Activated naive CD4-positive, alpha-beta T cell treated with Interleukin-2 at 50 U/mL for 16 hours (primary cell): Measurements from ENCODE around the gene RFPL4A.
"Not testable (repeated sequence)": the region's sequence is repeated elsewhere in the genome, so short reads cannot be mapped to it uniquely, and the experiment has no call there.

ENCODE experiments used
- DNase-seq: peaks from one replicate; pipeline ENCODE4 v3.0.0-alpha.2; 2020

Gene RFPL4A

GRCh38 chr19:55758797-55759196 is at the start of gene RFPL4A:
Gene RFPL4A, plus strand, starts transcription at chr19:55759097. Its CDS starts 2,704 bp downstream, at chr19:55761801.
- DNase-seq, result not testable (repeated sequence)

GRCh38 chr19:55711719-55712118 is 47.2 kb upstream of the RFPL4A start:
- DNase-seq, result no peak

- no peak for DNase-seq
Observed at GRCh38 chr19:55712804-55713631, 45.9 kb upstream of the RFPL4A start.

- DNase-seq, result no peak
Observed at GRCh38 chr19:55716531-55716930, 42.4 kb upstream of the RFPL4A start.

GRCh38 chr19:55717251-55717650 is 41.6 kb upstream of the RFPL4A start:
- no peak for DNase-seq

GRCh38 chr19:55717879-55718711 is 40.8 kb upstream of the RFPL4A start:
- DNase-seq, result not testable (repeated sequence)

GRCh38 chr19:55720214-55720746 is 38.6 kb upstream of the RFPL4A start:
- DNase-seq, result no peak

- DNase-seq, result no peak
Observed at GRCh38 chr19:55720801-55721200, 38.1 kb upstream of the RFPL4A start.

GRCh38 chr19:55723491-55723890 is 35.4 kb upstream of the RFPL4A start:
- DNase-seq, result no peak

GRCh38 chr19:55730378-55730777 is 28.5 kb upstream of the RFPL4A start:
- DNase-seq, result not testable (repeated sequence)

- DNase-seq, result no peak
Observed at GRCh38 chr19:55738302-55738701, 20.6 kb upstream of the RFPL4A start, which contains the start of gene NLRP9. Gene NLRP9, minus strand, starts transcription at chr19:55738402. Its CDS starts 28 bp downstream, at chr19:55738374.

GRCh38 chr19:55750715-55751114 is 8.2 kb upstream of the RFPL4A start:
- no peak for DNase-seq

GRCh38 chr19:55753401-55753800 is 5.5 kb upstream of the RFPL4A start:
- no peak for DNase-seq

GRCh38 chr19:55756808-55757207 is 2.1 kb upstream of the RFPL4A start:
- DNase-seq, result not testable (repeated sequence)

- no peak for DNase-seq
Observed at GRCh38 chr19:55766466-55766865, 7.6 kb downstream of the RFPL4A start.

- not testable (repeated sequence) for DNase-seq
Observed at GRCh38 chr19:55768818-55769217, 9.9 kb downstream of the RFPL4A start, which contains the start of gene RFPL4AL1. Gene RFPL4AL1, plus strand, starts transcription at chr19:55769118. Its CDS starts 2,687 bp downstream, at chr19:55771805.

- not testable (repeated sequence) for DNase-seq
Observed at GRCh38 chr19:55769632-55770031, 10.7 kb downstream of the RFPL4A start.

- DNase-seq, result no peak
Observed at GRCh38 chr19:55777528-55777927, 18.6 kb downstream of the RFPL4A start.

GRCh38 chr19:55778331-55778730 is 19.4 kb downstream of the RFPL4A start:
- DNase-seq, result no peak

GRCh38 chr19:55781112-55781511 is 22.2 kb downstream of the RFPL4A start:
- no peak for DNase-seq

- DNase-seq, result no peak
Observed at GRCh38 chr19:55795021-55795420, 36.1 kb downstream of the RFPL4A start.

GRCh38 chr19:55801416-55801815 is 42.5 kb downstream of the RFPL4A start:
- no peak for DNase-seq

- DNase-seq, result no peak
Observed at GRCh38 chr19:55802281-55802680, 43.4 kb downstream of the RFPL4A start.
